Stomach (tissue), 4 donors: ENCODE data around the gene DDAH1.

Experiments used
- CTCF ChIP-seq, 7 experiments: fragments of 450-650 bp in 4 of 7; fragments of 200-600 bp in 3 of 7; sonication (generic) in 3 of 7; IDR thresholded peaks; one replicate each; pipeline ENCODE4 v1.5.1; 2016 to 2019; ENCODE audit warnings: antibody characterized with exemption in 7 of 7, control low read depth in 2 of 7, mild to moderate bottlenecking in 1 of 7
- POLR2AphosphoS5 ChIP-seq, 3 donors: sonication (generic); formaldehyde crosslinking; IDR thresholded peaks; one replicate each; pipeline ENCODE4 v1.6.1; 2016; ENCODE audit warnings: antibody characterized with exemption in 3 of 3

GRCh38 chr1:85445906-85446305, 19.1 kb downstream of the DDAH1 start:
- TF ChIP-seq POLR2AphosphoS5 (IDR thresholded peaks at IDR 0.05) (no peak), CTCF (IDR thresholded peaks at IDR 0.05) (no peak)
